Activated CD8-positive, alpha-beta memory T cell treated with anti-CD3 and anti-CD28 coated beads for 1 hour (primary cell): ENCODE results near the gene NLRC5.

Experiments
- DNase-seq, 2 donors: peaks; one replicate each; pipeline ENCODE4 v3.0.0-alpha.2; 2020; ENCODE audit warnings: low read depth in 1 of 2; ENCODE audit errors: extremely low read depth in 1 of 2

NLRC5 gene

GRCh38 chr16:57115514-57116182, 126.3 kb downstream of the NLRC5 start:
- no peak for DNase-seq

GRCh38 chr16:57118461-57119084, 129.2 kb downstream of the NLRC5 start:
- DNase-seq, result no peak

GRCh38 chr16:57123216-57123973, 134.0 kb downstream of the NLRC5 start:
- DNase-seq, result no peak

GRCh38 chr16:57123974-57124674, 134.8 kb downstream of the NLRC5 start:
- DNase-seq, result no peak

- no peak for DNase-seq
Observed at GRCh38 chr16:57125376-57125775, 136.0 kb downstream of the NLRC5 start.

GRCh38 chr16:57125969-57126368, 136.6 kb downstream of the NLRC5 start:
- no peak for DNase-seq

GRCh38 chr16:57126411-57126810, 137.1 kb downstream of the NLRC5 start:
- DNase-seq, result no peak

- no peak for DNase-seq
Observed at GRCh38 chr16:57127037-57127763, 137.8 kb downstream of the NLRC5 start.

GRCh38 chr16:57127836-57128235, 138.5 kb downstream of the NLRC5 start:
- DNase-seq, result no peak

- peak in 1 of 2 donors; percentile 34 for DNase-seq
Observed at GRCh38 chr16:57128771-57129389, 139.5 kb downstream of the NLRC5 start.

GRCh38 chr16:57130950-57131321, 141.6 kb downstream of the NLRC5 start:
- DNase-seq, result no peak

- no peak for DNase-seq
Observed at GRCh38 chr16:57131351-57131970, 142.1 kb downstream of the NLRC5 start.

- no peak for DNase-seq
Observed at GRCh38 chr16:57132470-57132869, 143.1 kb downstream of the NLRC5 start.

GRCh38 chr16:57133031-57133430, 143.7 kb downstream of the NLRC5 start:
- no peak for DNase-seq
